ENCODE measurements around the gene RAD18.

Gene RAD18

DNA sequence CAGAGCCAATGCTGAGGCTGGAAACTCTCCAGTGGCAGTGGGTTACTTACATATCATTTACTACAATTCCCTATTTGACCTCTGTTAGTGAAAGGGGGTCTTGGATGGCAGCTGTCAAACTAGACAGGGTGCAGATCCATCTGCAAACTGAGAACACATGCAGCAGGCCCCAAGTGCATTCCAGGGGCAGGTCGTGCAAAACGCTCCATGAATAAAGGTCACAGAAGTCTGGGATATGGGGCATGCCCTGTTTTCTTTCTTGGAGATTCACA is 25.0 kb upstream of the RAD18 start:
- Histone ChIP-seq H3K23ac (ENCODE audit: low read length in 2 of 2) (no peak overlapping the region), H3K4me3 (ENCODE audit: insufficient read depth in 1 of 2, low read depth in 1 of 2, low read length in 2 of 2) (no peak overlapping the region)

DNA sequence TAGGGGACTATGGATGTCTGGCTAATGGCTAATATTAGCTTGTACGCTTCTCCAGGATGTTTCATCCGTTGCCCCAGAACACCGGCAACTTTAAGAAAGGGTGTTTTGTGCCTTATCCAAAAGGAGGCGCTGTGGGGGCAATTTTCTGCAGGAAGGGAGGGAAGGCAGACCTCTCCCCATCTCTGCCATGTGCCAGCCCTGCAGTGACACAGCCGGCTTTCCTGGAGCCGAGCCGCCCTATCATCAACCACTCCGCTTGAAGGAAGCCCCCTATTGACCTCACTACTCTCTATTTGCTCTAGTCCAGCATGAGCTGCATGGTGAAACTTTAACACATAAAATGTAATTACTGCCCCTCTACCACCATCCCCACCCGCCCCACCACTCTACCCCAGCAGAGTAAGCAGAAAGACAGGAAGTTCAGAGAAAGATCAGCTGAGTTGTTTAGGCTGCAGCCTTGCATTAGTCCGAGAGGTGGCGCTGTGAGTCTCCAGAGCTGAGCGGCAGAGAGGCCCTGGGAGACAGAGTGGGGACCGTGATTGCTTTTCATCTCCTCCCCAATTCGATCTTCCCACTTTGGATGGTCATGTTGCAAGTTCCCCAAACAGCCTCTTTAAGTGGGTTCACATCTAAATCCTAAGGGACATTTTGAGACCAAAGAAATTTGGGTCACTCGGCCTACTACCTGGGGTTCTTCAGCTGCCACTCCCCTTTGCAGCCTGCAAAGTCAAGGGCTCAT is 24.5 kb upstream of the RAD18 start:
- Histone ChIP-seq H4K8ac (ENCODE audit: low read length) (peak overlapping the region; percentile 57), H3K27ac (ENCODE audit: low read length, poor library complexity, severe bottlenecking) (no peak overlapping the region), H3K14ac (ENCODE audit: low read length in 2 of 2) (no peak overlapping the region), H4K91ac (ENCODE audit: low read length) (no peak overlapping the region), H3K4me2 (ENCODE audit: low read length, poor library complexity, severe bottlenecking) (no peak overlapping the region), H2AK5ac (ENCODE audit: low read length, severe bottlenecking) (no peak overlapping the region), H3K4me3 (ENCODE audit: insufficient read depth in 1 of 2, low read depth in 1 of 2, low read length in 2 of 2) (no peak overlapping the region), H3K27me3 (ENCODE audit: control insufficient read depth in 1 of 2, insufficient read depth in 1 of 2, low read length in 2 of 2) (peaks cover 0 to 11% of the 10 kb centered on the region in 2 experiments), H2BK5ac (ENCODE audit: low read depth, low read length, poor library complexity, severe bottlenecking) (no peak overlapping the region), H3K79me1 (replicated peaks; ENCODE audit: low read length, poor library complexity, severe bottlenecking) (no peaks in the 10 kb centered on the region), H3K9me3 (ENCODE audit: control insufficient read depth, low read length) (no peaks in the 10 kb centered on the region), H3K9ac (ENCODE audit: low read length) (no peak overlapping the region), H2AFZ (ENCODE audit: low read depth, low read length) (no peak overlapping the region), H2BK12ac (ENCODE audit: low read length in 2 of 2) (no peak overlapping the region), H3K18ac (ENCODE audit: low read depth in 1 of 2, low read length in 2 of 2) (peak overlapping the region in 1 of 2 experiments; percentile 23), H2BK120ac (ENCODE audit: low read depth, low read length) (no peak overlapping the region), H3K36me3 (ENCODE audit: control insufficient read depth in 1 of 2, insufficient read depth in 2 of 2, low read depth in 1 of 2, low read length in 2 of 2) (peaks cover 0 to 15% of the 10 kb centered on the region in 2 experiments), H3K4ac (ENCODE audit: low read depth in 1 of 2, low read length in 2 of 2) (no peak overlapping the region), H3K23ac (ENCODE audit: low read length in 2 of 2) (no peak overlapping the region), H2BK15ac (ENCODE audit: low read depth, poor library complexity, severe bottlenecking) (no peak overlapping the region), H3K4me1 (ENCODE audit: control insufficient read depth, insufficient read depth, low read depth, low read length) (no peaks in the 10 kb centered on the region)
- DNase-seq: peak; percentile 61
- 17% methylated on average over 15 of the region's 15 CpGs for WGBS

More for the DNA sequence above, 25.0 kb upstream of the RAD18 start:
- Histone ChIP-seq H2AFZ (ENCODE audit: low read depth, low read length) (no peak overlapping the region), H3K4me2 (ENCODE audit: low read length, poor library complexity, severe bottlenecking) (no peak overlapping the region), H3K27me3 (ENCODE audit: control insufficient read depth in 1 of 2, insufficient read depth in 1 of 2, low read length in 2 of 2) (peaks cover 0 to 16% of the 10 kb centered on the region in 2 experiments), H2AK5ac (ENCODE audit: low read length, severe bottlenecking) (no peak overlapping the region), H2BK5ac (ENCODE audit: low read depth, low read length, poor library complexity, severe bottlenecking) (no peak overlapping the region), H2BK120ac (ENCODE audit: low read depth, low read length) (no peak overlapping the region), H3K79me1 (replicated peaks; ENCODE audit: low read length, poor library complexity, severe bottlenecking) (no peaks in the 10 kb centered on the region), H3K36me3 (ENCODE audit: control insufficient read depth in 1 of 2, insufficient read depth in 2 of 2, low read depth in 1 of 2, low read length in 2 of 2) (peaks cover 0 to 15% of the 10 kb centered on the region in 2 experiments), H3K9ac (ENCODE audit: low read length) (no peak overlapping the region), H2BK12ac (ENCODE audit: low read length in 2 of 2) (no peak overlapping the region), H3K14ac (ENCODE audit: low read length in 2 of 2) (no peak overlapping the region), H4K91ac (ENCODE audit: low read length) (no peak overlapping the region), H3K4me1 (ENCODE audit: control insufficient read depth, insufficient read depth, low read depth, low read length) (no peaks in the 10 kb centered on the region), H3K18ac (ENCODE audit: low read depth in 1 of 2, low read length in 2 of 2) (no peak overlapping the region), H4K8ac (ENCODE audit: low read length) (no peak overlapping the region), H3K9me3 (ENCODE audit: control insufficient read depth, low read length) (no peaks in the 10 kb centered on the region), H3K27ac (ENCODE audit: low read length, poor library complexity, severe bottlenecking) (no peak overlapping the region), H2BK15ac (ENCODE audit: low read depth, poor library complexity, severe bottlenecking) (no peak overlapping the region), H3K4ac (ENCODE audit: low read depth in 1 of 2, low read length in 2 of 2) (no peak overlapping the region)
- 19% methylated on average over 2 of the region's 2 CpGs for WGBS
- DNase-seq: no peak

- H2BK15ac ChIP-seq (ENCODE audit: low read depth, poor library complexity, severe bottlenecking): no peak overlapping the region
- H3K27me3 ChIP-seq (ENCODE audit: control insufficient read depth in 1 of 2, insufficient read depth in 1 of 2, low read length in 2 of 2): peaks cover 0 to 6% of the 10 kb centered on the region in 2 experiments
- no peak overlapping the region for H3K4me2 ChIP-seq (ENCODE audit: low read length, poor library complexity, severe bottlenecking)
- H3K36me3 ChIP-seq (ENCODE audit: control insufficient read depth in 1 of 2, insufficient read depth in 2 of 2, low read depth in 1 of 2, low read length in 2 of 2): peaks cover 0 to 15% of the 10 kb centered on the region in 2 experiments
- DNase-seq: no peak
- H3K4me1 ChIP-seq (ENCODE audit: control insufficient read depth, insufficient read depth, low read depth, low read length): no peaks in the 10 kb centered on the region
- no peak overlapping the region for H2AFZ ChIP-seq (ENCODE audit: low read depth, low read length)
- H2BK120ac ChIP-seq (ENCODE audit: low read depth, low read length): no peak overlapping the region
- WGBS: 71% methylated on average over 3 of the region's 6 CpGs
- no peak overlapping the region for H4K8ac ChIP-seq (ENCODE audit: low read length)
- H3K4me3 ChIP-seq (ENCODE audit: insufficient read depth in 1 of 2, low read depth in 1 of 2, low read length in 2 of 2): no peak overlapping the region
- no peak overlapping the region for H4K91ac ChIP-seq (ENCODE audit: low read length)
- no peak overlapping the region for H3K9ac ChIP-seq (ENCODE audit: low read length)
- H2BK5ac ChIP-seq (ENCODE audit: low read depth, low read length, poor library complexity, severe bottlenecking): no peak overlapping the region
- no peaks in the 10 kb centered on the region for H3K79me1 ChIP-seq (replicated peaks; ENCODE audit: low read length, poor library complexity, severe bottlenecking)
- H2BK12ac ChIP-seq (ENCODE audit: low read length in 2 of 2): no peak overlapping the region
- H3K9me3 ChIP-seq (ENCODE audit: control insufficient read depth, low read length): no peaks in the 10 kb centered on the region
- no peak overlapping the region for H3K14ac ChIP-seq (ENCODE audit: low read length in 2 of 2)
- H2AK5ac ChIP-seq (ENCODE audit: low read length, severe bottlenecking): no peak overlapping the region
- no peak overlapping the region for H3K4ac ChIP-seq (ENCODE audit: low read depth in 1 of 2, low read length in 2 of 2)
- H3K18ac ChIP-seq (ENCODE audit: low read depth in 1 of 2, low read length in 2 of 2): no peak overlapping the region
- no peak overlapping the region for H3K23ac ChIP-seq (ENCODE audit: low read length in 2 of 2)
- no peak overlapping the region for H3K27ac ChIP-seq (ENCODE audit: low read length, poor library complexity, severe bottlenecking)
Observed at GRCh38 chr3:8987226-8987625, 24.0 kb upstream of the RAD18 start.

DNA sequence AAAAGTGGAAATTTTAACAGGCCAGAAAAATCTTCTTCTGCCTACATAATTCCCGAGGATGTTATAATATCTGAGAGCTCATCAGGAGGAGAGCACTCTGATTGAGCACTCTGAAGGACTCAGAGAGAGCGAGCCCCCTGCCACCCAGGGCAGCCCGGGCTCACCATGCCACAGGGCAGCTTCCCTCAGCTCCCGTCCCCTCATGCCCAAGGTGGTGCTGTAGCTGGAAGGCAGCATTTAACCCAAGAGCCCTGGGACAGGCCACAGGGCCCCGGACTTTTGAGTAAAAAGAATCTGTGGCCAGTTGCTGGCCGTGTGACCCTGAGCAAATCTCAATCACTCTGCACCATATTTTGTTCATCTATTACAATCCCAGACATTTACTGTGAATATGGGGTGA is 23.5 kb upstream of the RAD18 start:
- Histone ChIP-seq H3K18ac (ENCODE audit: low read depth in 1 of 2, low read length in 2 of 2) (no peak overlapping the region), H3K23ac (ENCODE audit: low read length in 2 of 2) (no peak overlapping the region), H2BK5ac (ENCODE audit: low read depth, low read length, poor library complexity, severe bottlenecking) (no peak overlapping the region), H2AFZ (ENCODE audit: low read depth, low read length) (no peak overlapping the region), H3K14ac (ENCODE audit: low read length in 2 of 2) (no peak overlapping the region), H3K27ac (ENCODE audit: low read length, poor library complexity, severe bottlenecking) (no peak overlapping the region), H3K4me2 (ENCODE audit: low read length, poor library complexity, severe bottlenecking) (no peak overlapping the region), H2BK120ac (ENCODE audit: low read depth, low read length) (no peak overlapping the region), H3K4me1 (ENCODE audit: control insufficient read depth, insufficient read depth, low read depth, low read length) (no peaks in the 10 kb centered on the region), H3K36me3 (ENCODE audit: control insufficient read depth in 1 of 2, insufficient read depth in 2 of 2, low read depth in 1 of 2, low read length in 2 of 2) (peaks cover 0 to 14% of the 10 kb centered on the region in 2 experiments), H2AK5ac (ENCODE audit: low read length, severe bottlenecking) (no peak overlapping the region), H3K79me1 (replicated peaks; ENCODE audit: low read length, poor library complexity, severe bottlenecking) (no peaks in the 10 kb centered on the region), H3K4ac (ENCODE audit: low read depth in 1 of 2, low read length in 2 of 2) (no peak overlapping the region), H2BK12ac (ENCODE audit: low read length in 2 of 2) (no peak overlapping the region), H3K4me3 (ENCODE audit: insufficient read depth in 1 of 2, low read depth in 1 of 2, low read length in 2 of 2) (no peak overlapping the region), H3K27me3 (ENCODE audit: control insufficient read depth in 1 of 2, insufficient read depth in 1 of 2, low read length in 2 of 2) (peaks cover 0 to 7% of the 10 kb centered on the region in 2 experiments), H3K9me3 (ENCODE audit: control insufficient read depth, low read length) (no peaks in the 10 kb centered on the region), H4K91ac (ENCODE audit: low read length) (no peak overlapping the region), H3K9ac (ENCODE audit: low read length) (no peak overlapping the region), H2BK15ac (ENCODE audit: low read depth, poor library complexity, severe bottlenecking) (peak overlapping the region; percentile 12), H4K8ac (ENCODE audit: low read length) (no peak overlapping the region)
- 96% methylated on average over 4 of the region's 6 CpGs for WGBS
- DNase-seq: no peak

All from mesenchymal stem cell (in vitro differentiated cells and primary cell).